ENCODE data around the gene VSX1.

DNA sequence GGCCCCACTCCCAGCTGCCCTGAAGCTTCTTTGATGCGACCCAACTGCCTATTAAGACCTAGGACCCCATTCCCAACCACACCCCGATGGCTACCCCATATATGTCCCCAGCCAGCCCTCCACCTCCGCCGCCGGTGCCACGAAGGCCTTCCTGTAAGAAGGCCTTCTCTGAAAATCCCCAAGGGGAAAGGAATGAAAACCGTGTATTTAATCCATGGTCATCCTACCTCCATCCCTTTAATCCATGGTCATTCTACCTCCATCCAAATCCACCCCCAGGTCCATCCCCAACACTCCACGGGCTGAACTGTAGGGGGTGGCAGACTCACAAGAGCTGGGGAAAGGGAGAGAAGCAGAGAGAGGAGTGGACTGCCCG is 545 bp upstream of the VSX1 start:
- TF ChIP-seq, protein P1, sequence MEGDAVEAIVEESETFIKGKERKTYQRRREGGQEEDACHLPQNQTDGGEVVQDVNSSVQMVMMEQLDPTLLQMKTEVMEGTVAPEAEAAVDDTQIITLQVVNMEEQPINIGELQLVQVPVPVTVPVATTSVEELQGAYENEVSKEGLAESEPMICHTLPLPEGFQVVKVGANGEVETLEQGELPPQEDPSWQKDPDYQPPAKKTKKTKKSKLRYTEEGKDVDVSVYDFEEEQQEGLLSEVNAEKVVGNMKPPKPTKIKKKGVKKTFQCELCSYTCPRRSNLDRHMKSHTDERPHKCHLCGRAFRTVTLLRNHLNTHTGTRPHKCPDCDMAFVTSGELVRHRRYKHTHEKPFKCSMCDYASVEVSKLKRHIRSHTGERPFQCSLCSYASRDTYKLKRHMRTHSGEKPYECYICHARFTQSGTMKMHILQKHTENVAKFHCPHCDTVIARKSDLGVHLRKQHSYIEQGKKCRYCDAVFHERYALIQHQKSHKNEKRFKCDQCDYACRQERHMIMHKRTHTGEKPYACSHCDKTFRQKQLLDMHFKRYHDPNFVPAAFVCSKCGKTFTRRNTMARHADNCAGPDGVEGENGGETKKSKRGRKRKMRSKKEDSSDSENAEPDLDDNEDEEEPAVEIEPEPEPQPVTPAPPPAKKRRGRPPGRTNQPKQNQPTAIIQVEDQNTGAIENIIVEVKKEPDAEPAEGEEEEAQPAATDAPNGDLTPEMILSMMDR (IDR thresholded peaks at IDR 0.05; ENCODE audit: poor library complexity, severe bottlenecking), result no peak
- TF ChIP-seq EZH2 (IDR thresholded peaks at IDR 0.05; ENCODE audit: borderline replicate concordance, insufficient read depth, low read length, poor library complexity, severe bottlenecking) (no peak), EP300 (conservative IDR thresholded peaks at IDR 0.05; ENCODE audit: poor library complexity, severe bottlenecking) (no peak), POLR2AphosphoS5 (IDR thresholded peaks at IDR 0.05) (no peak), RAD21 (conservative IDR thresholded peaks at IDR 0.05) (no peak), TAF1 (IDR thresholded peaks at IDR 0.05; ENCODE audit: low read depth) (no peak), MXI1 (conservative IDR thresholded peaks at IDR 0.05; ENCODE audit: poor library complexity, severe bottlenecking) (no peak), SMC3 (conservative IDR thresholded peaks at IDR 0.05; ENCODE audit: poor library complexity) (no peak)
- TF ChIP-seq, protein P2, sequence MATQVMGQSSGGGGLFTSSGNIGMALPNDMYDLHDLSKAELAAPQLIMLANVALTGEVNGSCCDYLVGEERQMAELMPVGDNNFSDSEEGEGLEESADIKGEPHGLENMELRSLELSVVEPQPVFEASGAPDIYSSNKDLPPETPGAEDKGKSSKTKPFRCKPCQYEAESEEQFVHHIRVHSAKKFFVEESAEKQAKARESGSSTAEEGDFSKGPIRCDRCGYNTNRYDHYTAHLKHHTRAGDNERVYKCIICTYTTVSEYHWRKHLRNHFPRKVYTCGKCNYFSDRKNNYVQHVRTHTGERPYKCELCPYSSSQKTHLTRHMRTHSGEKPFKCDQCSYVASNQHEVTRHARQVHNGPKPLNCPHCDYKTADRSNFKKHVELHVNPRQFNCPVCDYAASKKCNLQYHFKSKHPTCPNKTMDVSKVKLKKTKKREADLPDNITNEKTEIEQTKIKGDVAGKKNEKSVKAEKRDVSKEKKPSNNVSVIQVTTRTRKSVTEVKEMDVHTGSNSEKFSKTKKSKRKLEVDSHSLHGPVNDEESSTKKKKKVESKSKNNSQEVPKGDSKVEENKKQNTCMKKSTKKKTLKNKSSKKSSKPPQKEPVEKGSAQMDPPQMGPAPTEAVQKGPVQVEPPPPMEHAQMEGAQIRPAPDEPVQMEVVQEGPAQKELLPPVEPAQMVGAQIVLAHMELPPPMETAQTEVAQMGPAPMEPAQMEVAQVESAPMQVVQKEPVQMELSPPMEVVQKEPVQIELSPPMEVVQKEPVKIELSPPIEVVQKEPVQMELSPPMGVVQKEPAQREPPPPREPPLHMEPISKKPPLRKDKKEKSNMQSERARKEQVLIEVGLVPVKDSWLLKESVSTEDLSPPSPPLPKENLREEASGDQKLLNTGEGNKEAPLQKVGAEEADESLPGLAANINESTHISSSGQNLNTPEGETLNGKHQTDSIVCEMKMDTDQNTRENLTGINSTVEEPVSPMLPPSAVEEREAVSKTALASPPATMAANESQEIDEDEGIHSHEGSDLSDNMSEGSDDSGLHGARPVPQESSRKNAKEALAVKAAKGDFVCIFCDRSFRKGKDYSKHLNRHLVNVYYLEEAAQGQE (IDR thresholded peaks at IDR 0.05; ENCODE audit: borderline replicate concordance), result no peak
